ENCODE measurements around the gene ERICH6.

ERICH6 gene

GRCh38 chr3:150612494-150612893, 91.2 kb downstream of the ERICH6 start:
- no peak for DNase-seq

GRCh38 chr3:150611666-150612065, 92.1 kb downstream of the ERICH6 start:
- DNase-seq = no peak

GRCh38 chr3:150610785-150611184, 92.9 kb downstream of the ERICH6 start:
- DNase-seq = no peak

GRCh38 chr3:150609988-150610387, 93.7 kb downstream of the ERICH6 start:
- no peak for DNase-seq

Data from CD4-positive, alpha-beta T cell treated with Interleukin-4 for 1 hour (primary cell).